GM21723 (cell line): ENCODE measurements around the gene SRCAP.
"Not testable (repeated sequence)": the region's sequence is repeated elsewhere in the genome, so short reads cannot be mapped to it uniquely, and the experiment has no call there.

Source experiments
- ATAC-seq: cut with Tn5 transposase; IDR thresholded peaks from one replicate; pipeline ENCODE4 v1.9.1; 2021; ENCODE audit warnings: mild to moderate bottlenecking, moderate library complexity; ENCODE audit not compliant: unreplicated experiment

The SRCAP gene

DNA sequence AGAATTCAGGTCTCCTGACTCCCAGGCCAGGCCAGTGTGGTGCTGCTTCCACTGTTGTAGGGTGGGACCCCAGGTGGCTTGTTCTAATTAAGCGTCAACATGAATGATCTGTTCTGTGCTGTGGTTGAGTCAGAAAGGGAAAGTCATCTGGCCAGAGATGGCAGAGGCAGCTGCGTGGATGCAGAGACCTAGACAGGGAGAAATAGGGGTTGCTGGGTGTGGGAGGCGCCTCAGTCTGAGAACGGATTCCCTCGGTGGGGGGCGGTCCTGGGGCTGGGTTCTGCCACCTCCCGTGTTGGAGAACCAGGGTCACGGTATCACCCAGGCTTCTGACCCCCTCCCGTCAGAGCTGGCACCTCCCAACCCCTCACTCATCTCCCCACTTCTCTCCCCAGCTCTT is 35.2 kb upstream of the SRCAP start:
- no peak for ATAC-seq

GRCh38 chr16:30664616-30665109 is 34.3 kb upstream of the SRCAP start:
- ATAC-seq: no peak

GRCh38 chr16:30665155-30665829 is 33.7 kb upstream of the SRCAP start:
- ATAC-seq: no peak

DNA sequence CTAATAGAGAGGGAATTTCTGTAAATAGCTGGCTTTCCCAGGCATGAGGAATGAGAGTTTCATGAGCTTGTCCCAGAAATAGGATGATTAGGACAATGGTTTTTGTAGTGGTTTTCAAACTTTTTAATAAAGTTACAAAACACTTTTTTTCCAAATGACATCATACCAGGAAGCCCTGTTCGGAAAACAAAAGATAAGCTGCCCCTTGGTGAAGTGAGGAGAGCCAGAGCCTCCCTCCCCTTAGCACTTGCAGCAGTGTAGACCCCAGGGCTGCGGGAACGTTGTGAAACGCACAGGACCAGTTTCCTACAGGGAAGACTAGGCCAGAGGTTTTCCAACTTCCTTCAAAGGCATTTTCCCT is 33.2 kb upstream of the SRCAP start:
- ATAC-seq: no peak

DNA sequence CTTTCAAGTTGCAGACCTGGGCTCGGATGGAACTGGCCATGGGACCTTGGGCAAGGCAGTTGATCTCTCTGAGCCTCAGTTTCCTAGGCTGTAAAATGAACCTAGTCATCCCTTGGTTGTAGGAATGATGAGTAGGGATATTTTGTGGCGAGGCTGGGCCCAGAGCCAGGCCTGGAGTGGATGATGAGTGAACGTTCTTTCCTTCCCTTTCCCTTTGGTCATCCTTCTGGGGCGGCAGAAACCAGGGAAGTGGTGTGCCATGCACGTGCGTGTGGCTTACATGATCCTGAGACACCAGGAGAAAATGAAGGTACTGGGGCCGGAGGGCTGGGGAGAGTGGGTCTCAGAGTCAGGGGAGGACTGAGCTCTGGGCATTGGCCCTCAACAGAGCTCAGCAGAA is 32.3 kb upstream of the SRCAP start:
- no peak for ATAC-seq

DNA sequence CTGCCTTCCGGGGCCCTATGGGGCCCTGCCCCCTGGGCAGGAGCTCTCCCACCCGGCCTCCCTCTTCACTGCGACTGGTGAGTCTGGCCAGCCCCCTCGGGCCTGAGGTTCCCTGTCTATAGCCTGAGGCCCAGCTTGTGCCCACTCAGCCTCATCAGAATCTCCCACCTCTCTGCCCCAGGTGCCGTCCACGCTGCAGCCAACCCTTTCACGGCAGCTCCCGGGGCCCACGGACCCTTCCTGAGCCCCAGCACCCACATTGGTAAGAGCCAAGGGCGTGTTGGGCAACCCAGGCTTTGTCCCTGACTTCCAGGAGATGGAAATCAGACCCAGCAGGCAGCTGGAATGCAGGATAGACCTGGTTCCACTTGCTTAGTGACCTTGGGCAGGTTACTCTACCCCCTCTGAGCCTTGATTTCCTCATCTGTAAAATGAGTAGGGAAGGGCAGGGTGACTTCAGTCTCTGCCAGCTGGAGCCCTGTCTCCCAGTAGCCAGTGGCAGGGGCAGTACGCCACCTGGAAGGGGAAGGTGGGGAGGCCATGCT is 31.5 kb upstream of the SRCAP start:
- ATAC-seq: no peak

GRCh38 chr16:30668393-30668792 is 30.6 kb upstream of the SRCAP start:
- ATAC-seq: no peak

DNA sequence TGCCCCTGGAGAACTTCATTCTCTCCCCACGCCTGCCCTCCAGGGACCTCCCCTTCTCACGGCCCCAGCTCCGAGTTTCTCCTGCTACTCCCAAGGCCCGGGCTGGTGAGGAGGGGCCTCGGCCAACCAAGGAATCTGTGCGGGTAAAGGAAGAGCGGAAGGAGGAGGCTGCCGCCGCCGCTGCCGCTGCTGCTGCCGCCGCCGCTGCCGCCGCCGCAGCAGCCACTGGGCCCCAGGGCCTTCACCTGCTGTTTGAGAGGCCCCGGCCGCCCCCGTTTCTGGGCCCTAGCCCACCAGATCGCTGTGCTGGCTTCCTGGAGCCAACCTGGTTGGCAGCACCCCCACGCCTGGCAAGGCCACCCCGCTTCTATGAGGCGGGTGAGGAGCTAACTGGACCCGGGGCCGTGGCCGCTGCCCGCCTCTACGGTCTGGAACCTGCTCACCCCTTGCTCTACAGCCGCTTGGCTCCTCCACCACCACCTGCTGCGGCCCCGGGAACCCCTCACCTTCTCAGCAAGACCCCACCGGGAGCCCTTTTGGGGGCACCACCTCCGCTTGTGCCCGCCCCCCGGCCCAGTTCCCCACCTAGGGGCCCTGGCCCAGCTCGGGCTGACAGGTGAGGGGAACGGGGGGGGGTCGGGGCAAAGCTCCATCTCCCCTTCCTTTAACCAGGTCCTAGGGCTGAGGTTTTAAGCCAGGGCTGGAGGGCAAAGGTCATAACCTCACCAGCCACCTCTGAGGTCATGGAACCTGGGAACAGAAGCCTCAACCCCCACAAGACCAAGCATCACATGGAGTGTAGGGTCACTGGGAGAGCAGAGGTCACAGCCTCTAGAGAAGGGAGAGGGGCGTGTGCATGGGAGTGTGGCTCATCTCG is 29.7 kb upstream of the SRCAP start:
- no peak for ATAC-seq

DNA sequence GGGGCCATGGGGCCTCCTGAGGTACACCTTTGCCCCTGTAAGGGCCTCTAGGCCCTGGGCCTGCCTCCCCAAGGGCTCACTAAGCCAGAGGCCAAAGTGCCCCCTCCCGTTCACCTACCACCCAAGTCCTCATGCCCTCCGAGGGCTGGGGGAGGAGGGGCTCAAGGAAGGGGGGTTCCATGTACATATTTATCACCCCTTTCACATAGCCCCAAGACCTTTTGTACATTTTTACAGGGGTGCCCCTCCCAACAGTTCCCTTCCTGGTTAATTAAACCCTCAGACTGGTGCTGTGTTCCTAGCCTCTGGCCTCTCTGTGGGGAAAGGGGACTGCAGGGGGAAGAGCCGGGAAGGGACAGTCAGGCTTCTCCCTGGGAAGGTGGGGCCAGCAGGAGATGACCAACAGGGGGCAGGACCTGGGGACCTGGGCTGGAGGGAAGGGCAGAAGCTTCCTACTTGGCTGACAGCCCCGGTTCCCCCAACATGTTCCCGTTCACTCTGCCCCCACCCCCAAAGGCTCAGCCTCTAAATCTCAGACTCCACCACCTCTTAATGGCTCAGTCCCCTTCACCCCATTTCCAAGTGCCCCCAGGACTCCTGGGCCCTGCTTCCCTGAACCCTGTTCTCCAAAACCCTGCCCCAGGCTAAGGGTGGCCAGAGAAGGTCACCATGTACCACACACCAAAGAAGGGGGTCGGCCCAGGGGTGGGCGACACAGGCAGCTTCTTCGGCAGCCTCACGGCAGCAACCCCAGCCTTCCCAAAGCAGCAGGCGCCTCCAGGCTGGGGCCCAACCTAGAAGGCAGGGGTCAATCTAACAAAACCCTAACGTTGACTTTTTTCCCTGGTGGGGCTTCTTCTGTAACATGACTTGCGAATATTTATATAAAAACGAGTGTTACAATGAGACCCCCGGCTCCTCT is 28.8 kb upstream of the SRCAP start:
- ATAC-seq: no peak

DNA sequence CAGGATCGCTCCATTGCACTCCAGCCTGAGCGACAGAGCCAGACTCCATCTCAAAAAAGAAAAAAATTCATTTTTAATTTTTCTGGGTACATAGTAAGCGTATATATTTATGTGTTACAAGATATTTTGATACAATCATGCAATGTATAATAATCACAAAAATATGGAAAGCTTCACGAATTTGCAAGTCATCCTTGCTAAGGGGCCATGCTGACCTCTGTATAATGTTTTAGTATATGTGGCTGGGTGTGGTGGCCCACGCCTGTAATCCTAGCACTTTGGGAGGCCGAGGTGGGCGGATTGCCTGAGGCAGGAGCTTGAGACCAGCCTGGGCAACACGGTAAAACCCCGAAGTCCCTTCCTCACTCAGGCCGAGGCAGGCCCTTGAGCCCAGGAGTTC is 23.8 kb upstream of the SRCAP start:
- no peak for ATAC-seq

DNA sequence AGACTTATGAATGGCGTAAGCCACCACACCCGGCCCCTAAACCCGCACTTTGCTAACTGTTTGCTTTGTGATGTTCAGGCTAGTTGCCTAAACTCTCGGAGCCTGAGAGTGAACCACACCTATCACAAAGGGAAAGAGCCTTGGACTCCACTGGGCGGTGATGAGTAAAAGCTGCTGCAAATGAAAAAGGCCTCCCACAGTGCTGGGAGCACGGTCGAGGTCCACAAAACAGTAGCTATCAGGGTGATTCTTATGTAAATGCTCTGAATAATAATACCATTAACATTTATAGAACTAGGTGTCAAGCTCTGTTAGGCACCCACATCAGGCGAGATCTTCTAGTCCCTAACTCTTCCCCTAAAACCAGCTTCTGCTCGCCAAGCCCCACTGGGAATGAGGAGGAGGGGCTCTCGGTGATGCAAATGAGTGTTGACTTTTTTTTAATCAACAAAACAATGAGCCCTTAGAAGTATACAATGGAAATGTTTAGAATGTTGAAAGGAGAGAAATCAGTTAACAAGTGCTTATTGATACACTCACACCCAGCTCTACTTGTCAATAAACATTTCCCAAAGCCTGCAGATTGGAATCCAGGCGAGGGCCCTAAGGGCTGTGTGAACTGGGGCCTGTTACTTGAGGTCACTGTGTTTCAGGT is 20.9 kb upstream of the SRCAP start:
- no peak for ATAC-seq

DNA sequence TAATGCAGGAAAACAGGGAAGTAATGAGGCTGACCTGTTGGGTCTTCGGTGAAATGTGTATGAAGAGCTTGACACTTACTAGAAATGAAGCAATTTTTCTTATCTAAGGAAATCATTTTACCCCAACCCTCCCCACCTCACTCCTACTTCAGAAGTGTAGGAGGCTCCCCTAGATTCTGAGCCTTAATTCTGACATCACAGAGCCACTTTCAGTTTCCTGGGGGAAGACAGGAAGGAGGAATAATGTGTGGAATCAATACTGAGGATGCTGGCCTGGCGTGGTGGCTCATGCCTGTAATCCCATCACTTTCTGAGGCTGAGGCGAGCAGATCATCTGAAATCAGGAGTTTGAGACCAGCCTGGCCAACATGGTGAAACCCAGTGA is 20.4 kb upstream of the SRCAP start:
- ATAC-seq: no peak

- ATAC-seq: no peak
These were observed 18.6 kb upstream of the SRCAP start for GRCh38 chr16:30680326-30680725.

DNA sequence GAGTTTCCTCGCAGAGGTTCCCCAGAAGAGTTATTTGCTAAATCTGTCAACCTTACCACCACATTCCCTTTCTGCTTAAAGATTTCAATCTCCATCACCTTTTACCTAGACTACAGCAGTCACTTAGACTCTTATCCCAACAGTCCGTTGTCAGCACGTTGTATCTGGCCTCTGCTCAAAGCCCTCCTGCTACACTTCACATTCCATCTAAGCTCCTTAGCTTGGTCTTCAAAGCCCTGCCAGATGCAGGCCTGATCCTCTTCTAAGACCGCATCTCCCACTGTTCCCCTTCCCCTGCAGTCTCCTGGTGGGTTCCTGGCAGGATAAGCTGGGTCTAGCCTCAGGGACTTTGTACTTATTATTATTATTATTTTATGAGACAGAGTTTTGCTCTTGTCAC is 10.3 kb upstream of the SRCAP start:
- no peak for ATAC-seq

- no peak for ATAC-seq
These were observed 7.1 kb upstream of the SRCAP start for GRCh38 chr16:30691907-30692306.

GRCh38 chr16:30692396-30693064 is 6.4 kb upstream of the SRCAP start:
- ATAC-seq: no peak

DNA sequence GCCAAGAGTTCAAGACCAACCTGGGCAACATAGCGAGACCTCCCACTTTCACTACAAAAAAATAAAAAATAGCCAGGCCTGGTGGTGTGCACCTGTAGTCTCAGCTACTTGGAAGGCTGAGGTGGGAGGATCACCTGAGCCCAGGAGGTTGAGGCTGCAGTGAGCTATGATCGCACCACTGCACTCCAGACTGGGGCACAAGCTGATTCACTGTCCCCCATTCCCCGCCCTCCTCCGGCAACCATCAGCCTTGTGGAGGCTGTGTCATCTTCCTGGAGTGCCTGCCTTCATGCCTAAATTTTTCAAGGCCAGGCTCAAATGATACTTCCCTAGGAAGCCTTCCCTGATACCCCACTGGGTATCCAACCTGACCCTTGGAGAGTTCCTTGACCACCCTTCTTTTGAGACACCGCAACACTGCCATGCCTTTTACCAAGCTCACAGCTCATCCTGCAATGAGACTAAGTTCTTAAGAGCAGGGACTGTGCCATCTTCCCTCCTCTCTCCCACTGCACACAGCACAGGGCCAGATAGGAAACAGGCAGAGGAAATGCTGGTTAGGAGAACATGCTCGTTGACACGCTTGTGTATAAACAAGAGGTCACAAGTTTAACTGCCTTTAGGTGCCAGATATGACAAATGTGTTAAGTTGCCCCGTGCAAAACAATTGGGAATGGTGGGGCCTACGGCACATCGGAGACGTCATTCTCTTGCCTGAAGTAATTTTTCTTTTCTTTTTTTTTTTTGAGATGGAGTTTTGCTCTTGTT is 3.9 kb upstream of the SRCAP start:
- no peak for ATAC-seq

- ATAC-seq: not testable (repeated sequence)
These were observed 2.3 kb upstream of the SRCAP start for GRCh38 chr16:30696646-30697045.
